Measurements from ENCODE around the gene CTSK. TPM values are rescaled to one million over a fixed set of nuclear protein-coding genes. Genes with fewer than 3 reads are reported as not detected.

CTSK gene
- total RNA-seq, 1 experiment from 2014 or later: 5.6 TPM

GRCh38 chr1:150846473-150847146 lies 38.5 kb upstream of the CTSK start:
- Histone ChIP-seq H3K27me3 (ENCODE audit: low read length) (no peaks in the 10 kb centered on the region), H3K79me2 (ENCODE audit: low read length) (no peaks in the 10 kb centered on the region), H3K9ac (ENCODE audit: low read length) (no peak overlapping the region), H3F3A (ENCODE audit: low read length, unreplicated experiment) (no peaks in the 10 kb centered on the region), H4K20me1 (ENCODE audit: low read length) (no peaks in the 10 kb centered on the region), H3K9me2 (replicated peaks; ENCODE audit: low read length) (no peaks in the 10 kb centered on the region), H3K4me3 (ENCODE audit: low read length) (no peak overlapping the region), H3K4me1 (ENCODE audit: insufficient read depth, low read length) (no peaks in the 10 kb centered on the region), H3K4me2 (ENCODE audit: low read length) (no peak overlapping the region), H3K9me3 (ENCODE audit: low read length) (no peaks in the 10 kb centered on the region), H3K36me3 (ENCODE audit: low read depth, low read length) (no peaks in the 10 kb centered on the region; the same call in 1 of the 2 replicates), H3K27ac (ENCODE audit: low read length) (no peak overlapping the region), H2AFZ (ENCODE audit: low read length) (no peak overlapping the region)
- no peak for ATAC-seq
- BruUV-seq (replicated peaks): no TSS peak
- CTCF ChIA-PET: no interaction called here
- intact Hi-C loops (cut with micrococcal nuclease): no loop called here
- TF ChIP-seq, protein P1, sequence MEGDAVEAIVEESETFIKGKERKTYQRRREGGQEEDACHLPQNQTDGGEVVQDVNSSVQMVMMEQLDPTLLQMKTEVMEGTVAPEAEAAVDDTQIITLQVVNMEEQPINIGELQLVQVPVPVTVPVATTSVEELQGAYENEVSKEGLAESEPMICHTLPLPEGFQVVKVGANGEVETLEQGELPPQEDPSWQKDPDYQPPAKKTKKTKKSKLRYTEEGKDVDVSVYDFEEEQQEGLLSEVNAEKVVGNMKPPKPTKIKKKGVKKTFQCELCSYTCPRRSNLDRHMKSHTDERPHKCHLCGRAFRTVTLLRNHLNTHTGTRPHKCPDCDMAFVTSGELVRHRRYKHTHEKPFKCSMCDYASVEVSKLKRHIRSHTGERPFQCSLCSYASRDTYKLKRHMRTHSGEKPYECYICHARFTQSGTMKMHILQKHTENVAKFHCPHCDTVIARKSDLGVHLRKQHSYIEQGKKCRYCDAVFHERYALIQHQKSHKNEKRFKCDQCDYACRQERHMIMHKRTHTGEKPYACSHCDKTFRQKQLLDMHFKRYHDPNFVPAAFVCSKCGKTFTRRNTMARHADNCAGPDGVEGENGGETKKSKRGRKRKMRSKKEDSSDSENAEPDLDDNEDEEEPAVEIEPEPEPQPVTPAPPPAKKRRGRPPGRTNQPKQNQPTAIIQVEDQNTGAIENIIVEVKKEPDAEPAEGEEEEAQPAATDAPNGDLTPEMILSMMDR (conservative IDR thresholded peaks at IDR 0.05; ENCODE audit: low read depth, low read length): no peak
- TF ChIP-seq EZH2 (IDR thresholded peaks at IDR 0.05; ENCODE audit: low read length, unreplicated experiment): no peak
- TF ChIP-seq EZH2phosphoT487 (IDR thresholded peaks at IDR 0.05; ENCODE audit: borderline replicate concordance, low read length): no peak
- no peak for DNase-seq
- POLR2A ChIA-PET (ENCODE audit: unreplicated experiment): no interaction called here

- no TSS peak for BruUV-seq (replicated peaks)
- TF ChIP-seq, protein P1 (conservative IDR thresholded peaks at IDR 0.05; ENCODE audit: low read depth, low read length): no peak
- no peak for TF ChIP-seq EZH2 (IDR thresholded peaks at IDR 0.05; ENCODE audit: low read length, unreplicated experiment)
- TF ChIP-seq EZH2phosphoT487 (IDR thresholded peaks at IDR 0.05; ENCODE audit: borderline replicate concordance, low read length): no peak
- ATAC-seq: no peak
These were observed 35.4 kb upstream of the CTSK start for GRCh38 chr1:150843474-150843873.

DNA sequence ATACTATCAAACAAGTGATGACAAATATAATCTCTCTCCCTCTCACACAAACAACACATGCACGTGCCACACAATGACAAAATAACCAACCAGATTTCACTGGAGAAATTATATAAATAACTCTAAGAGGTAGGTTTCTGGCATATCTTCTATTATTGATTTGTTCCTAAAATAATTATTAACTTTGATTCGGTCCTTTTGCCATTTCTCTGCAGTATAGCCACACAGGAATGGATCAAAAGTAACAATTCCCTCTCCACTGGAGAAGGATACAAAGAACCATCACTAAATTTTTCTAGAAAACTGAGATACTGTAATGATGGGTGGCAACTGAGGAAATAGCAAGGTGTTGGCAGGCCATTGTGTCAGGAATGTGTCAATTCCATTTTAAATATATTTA lies 34.9 kb upstream of the CTSK start:
- H3K9ac ChIP-seq (ENCODE audit: low read length): no peak overlapping the region
- intact Hi-C loops (cut with micrococcal nuclease): no loop called here
- no peaks in the 10 kb centered on the region for H3K4me1 ChIP-seq (ENCODE audit: insufficient read depth, low read length)
- no peak overlapping the region for H3K4me2 ChIP-seq (ENCODE audit: low read length)
- no peaks in the 10 kb centered on the region for H3K9me2 ChIP-seq (replicated peaks; ENCODE audit: low read length)
- BruUV-seq (replicated peaks): no TSS peak
- H2AFZ ChIP-seq (ENCODE audit: low read length): no peak overlapping the region
- no peaks in the 10 kb centered on the region for H3F3A ChIP-seq (ENCODE audit: low read length, unreplicated experiment)
- H3K27me3 ChIP-seq (ENCODE audit: low read length): no peaks in the 10 kb centered on the region
- TF ChIP-seq EZH2 (IDR thresholded peaks at IDR 0.05; ENCODE audit: low read length, unreplicated experiment) (no peak), EZH2phosphoT487 (IDR thresholded peaks at IDR 0.05; ENCODE audit: borderline replicate concordance, low read length) (no peak)
- TF ChIP-seq, protein P1 (conservative IDR thresholded peaks at IDR 0.05; ENCODE audit: low read depth, low read length): no peak
- POLR2A ChIA-PET (ENCODE audit: unreplicated experiment): no interaction called here
- H3K27ac ChIP-seq (ENCODE audit: low read length): no peak overlapping the region
- no peaks in the 10 kb centered on the region for H3K9me3 ChIP-seq (ENCODE audit: low read length)
- CTCF ChIA-PET: no interaction called here
- no peaks in the 10 kb centered on the region for H4K20me1 ChIP-seq (ENCODE audit: low read length)
- no peaks in the 10 kb centered on the region; the same call in 1 of the 2 replicates for H3K36me3 ChIP-seq (ENCODE audit: low read depth, low read length)
- ATAC-seq (no peak), DNase-seq (no peak)
- no peak overlapping the region for H3K4me3 ChIP-seq (ENCODE audit: low read length)
- no peaks in the 10 kb centered on the region for H3K79me2 ChIP-seq (ENCODE audit: low read length)

More at GRCh38 chr1:150843474-150843873, 35.4 kb upstream of the CTSK start:
- Histone ChIP-seq H3K9ac (ENCODE audit: low read length) (no peak overlapping the region), H4K20me1 (ENCODE audit: low read length) (no peaks in the 10 kb centered on the region), H3K4me3 (ENCODE audit: low read length) (no peak overlapping the region), H2AFZ (ENCODE audit: low read length) (no peak overlapping the region), H3K4me2 (ENCODE audit: low read length) (no peak overlapping the region), H3K36me3 (ENCODE audit: low read depth, low read length) (no peaks in the 10 kb centered on the region; the same call in 1 of the 2 replicates), H3K4me1 (ENCODE audit: insufficient read depth, low read length) (no peaks in the 10 kb centered on the region), H3K9me2 (replicated peaks; ENCODE audit: low read length) (no peaks in the 10 kb centered on the region), H3K27me3 (ENCODE audit: low read length) (no peaks in the 10 kb centered on the region), H3K79me2 (ENCODE audit: low read length) (no peaks in the 10 kb centered on the region), H3F3A (ENCODE audit: low read length, unreplicated experiment) (no peaks in the 10 kb centered on the region), H3K27ac (ENCODE audit: low read length) (no peak overlapping the region), H3K9me3 (ENCODE audit: low read length) (no peaks in the 10 kb centered on the region)
- ChIA-PET POLR2A (ENCODE audit: unreplicated experiment) (no interaction called here), CTCF (no interaction called here)
- intact Hi-C loops (cut with micrococcal nuclease): no loop called here
- DNase-seq: no peak
